BJ (cell line): Measurements from ENCODE around the gene CLEC16A. TPM values are rescaled to one million over a fixed set of nuclear protein-coding genes. Genes with fewer than 3 reads are reported as not detected.

Experiments
- CTCF ChIA-PET: fragments of 350-600 bp; formaldehyde crosslinking; extraction: SDS; loops from one replicate; lab custom pipeline; 2021; ENCODE audit warnings: antibody characterized with exemption, inconsistent platforms; lab: Yijun Ruan, JAX
- POLR2A ChIA-PET: fragments of 300-600 bp; sonication (Branson Sonifier 250); formaldehyde crosslinking; extraction: SDS; loops from one replicate; lab custom pipeline; 2021; ENCODE audit warnings: antibody characterized with exemption; lab: Charles Lee
- DNase-seq: peaks from one replicate; pipeline ENCODE4 v3.0.0-alpha.2; 2011; ENCODE audit warnings: low read depth
- H3K27me3 ChIP-seq: 2 replicates; pipeline ENCODE4 v1.6.0; 2011; ENCODE audit warnings: low read length; ENCODE audit not compliant: control insufficient read depth, insufficient read depth
- H3K36me3 ChIP-seq: 2 replicates; pipeline ENCODE4 v1.5.1; 2011; ENCODE audit warnings: low read length; ENCODE audit not compliant: control insufficient read depth, insufficient read depth
- H3K4me3 ChIP-seq: 2 replicates; pipeline ENCODE4 v1.5.1; 2011; ENCODE audit warnings: low read depth, mild to moderate bottlenecking, control low read depth, low read length
- polyA plus RNA-seq: library from polyadenylated mRNA; depleted of rRNA; stranded (reverse); fragments of >200 nt; gene quantifications from 2 replicates; pipeline ENCODE4 v1.2.3, GENCODE V29; 2011
- TF ChIP-seq, protein P1 (sequence below): IDR thresholded peaks from 2 replicates; pipeline ENCODE4 v1.5.1; 2011; ENCODE audit warnings: low read depth, mild to moderate bottlenecking, control low read depth, inconsistent platforms, low read length, moderate library complexity; ENCODE audit not compliant: insufficient read depth

The CLEC16A gene
- polyA plus RNA-seq, 1 experiment: 8.7 TPM

DNA sequence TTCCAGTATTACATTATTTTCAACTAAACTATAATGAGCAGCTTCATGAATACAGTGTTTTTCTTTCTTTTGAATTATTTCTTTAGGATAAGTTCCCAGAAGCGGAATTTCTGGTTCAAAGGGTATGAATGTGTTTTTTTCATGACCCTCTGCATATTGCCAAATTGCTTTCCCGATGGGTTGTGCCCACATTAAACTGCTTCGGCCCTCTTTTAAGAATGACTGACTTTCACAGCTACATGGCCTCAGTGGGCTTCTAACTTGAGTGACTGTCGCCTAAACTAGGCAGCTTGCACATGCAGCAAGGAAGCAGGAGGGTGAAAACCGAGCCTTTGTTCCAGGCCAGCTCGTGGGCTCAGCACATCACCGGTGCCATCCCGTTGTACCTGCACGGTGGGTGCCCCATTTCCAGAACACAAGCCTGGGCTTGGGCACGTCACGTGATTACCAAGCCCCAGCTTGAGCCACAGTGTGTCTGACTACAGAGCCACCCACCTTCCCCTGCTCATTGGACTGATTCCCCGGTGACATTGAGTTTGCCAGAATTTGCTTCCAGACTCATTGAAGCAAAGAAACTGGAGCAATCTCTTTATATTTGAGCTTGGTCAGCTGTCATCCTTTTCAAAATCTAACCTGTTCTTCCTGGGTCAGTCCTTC, 112.8 kb downstream of the CLEC16A start:
- Histone ChIP-seq H3K27me3 (no peaks in the 10 kb centered on the region), H3K36me3 (peaks cover 5% of the 10 kb centered on the region), H3K4me3 (no peak overlapping the region)
- CTCF ChIA-PET: interaction anchor here (1.4 kb wide), 1 partner anchor 198 kb away, joined by 3 read pairs; no protein-coding TSS in a partner anchor
- TF ChIP-seq, protein P1, sequence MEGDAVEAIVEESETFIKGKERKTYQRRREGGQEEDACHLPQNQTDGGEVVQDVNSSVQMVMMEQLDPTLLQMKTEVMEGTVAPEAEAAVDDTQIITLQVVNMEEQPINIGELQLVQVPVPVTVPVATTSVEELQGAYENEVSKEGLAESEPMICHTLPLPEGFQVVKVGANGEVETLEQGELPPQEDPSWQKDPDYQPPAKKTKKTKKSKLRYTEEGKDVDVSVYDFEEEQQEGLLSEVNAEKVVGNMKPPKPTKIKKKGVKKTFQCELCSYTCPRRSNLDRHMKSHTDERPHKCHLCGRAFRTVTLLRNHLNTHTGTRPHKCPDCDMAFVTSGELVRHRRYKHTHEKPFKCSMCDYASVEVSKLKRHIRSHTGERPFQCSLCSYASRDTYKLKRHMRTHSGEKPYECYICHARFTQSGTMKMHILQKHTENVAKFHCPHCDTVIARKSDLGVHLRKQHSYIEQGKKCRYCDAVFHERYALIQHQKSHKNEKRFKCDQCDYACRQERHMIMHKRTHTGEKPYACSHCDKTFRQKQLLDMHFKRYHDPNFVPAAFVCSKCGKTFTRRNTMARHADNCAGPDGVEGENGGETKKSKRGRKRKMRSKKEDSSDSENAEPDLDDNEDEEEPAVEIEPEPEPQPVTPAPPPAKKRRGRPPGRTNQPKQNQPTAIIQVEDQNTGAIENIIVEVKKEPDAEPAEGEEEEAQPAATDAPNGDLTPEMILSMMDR: no peak
- POLR2A ChIA-PET: no interaction called here
- DNase-seq: no peak

DNA sequence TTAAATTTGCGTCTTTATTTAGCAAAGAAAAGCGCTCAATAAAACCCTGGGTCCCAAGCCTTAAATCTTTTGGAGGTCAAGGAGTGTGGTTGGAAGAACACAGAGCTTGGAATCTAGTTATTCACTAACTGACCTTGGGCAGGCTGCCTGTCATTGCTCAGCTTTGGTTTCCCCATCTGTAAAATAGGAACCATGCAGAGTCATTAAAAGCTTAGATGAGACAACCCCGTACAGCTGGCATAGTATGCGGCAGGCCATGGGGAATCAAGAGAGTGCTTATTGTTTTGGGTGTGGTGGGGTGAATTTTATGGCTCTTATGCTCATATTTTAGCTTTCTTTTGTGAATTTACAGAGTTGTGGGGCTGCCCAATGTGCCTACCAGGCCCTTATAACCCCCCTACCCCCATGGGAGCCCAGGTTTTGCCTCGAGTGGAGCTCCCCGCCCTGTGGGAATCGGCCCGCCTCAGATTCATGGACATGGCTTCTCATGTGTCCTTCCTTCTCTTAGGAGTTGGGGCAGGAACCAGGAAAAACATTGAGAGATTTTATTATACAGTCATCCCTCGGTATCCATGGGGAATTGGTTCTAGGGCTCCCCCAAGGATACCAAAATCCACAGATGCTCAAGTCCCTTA, 113.5 kb downstream of the CLEC16A start:
- ChIA-PET POLR2A (no interaction called here), CTCF (interaction anchor here (0.6 to 1.4 kb wide), 2 partner anchors 34 to 198 kb away, joined by 3 read pairs; no protein-coding TSS in a partner anchor)
- Histone ChIP-seq H3K4me3 (no peak overlapping the region), H3K36me3 (peaks cover 1% of the 10 kb centered on the region), H3K27me3 (no peaks in the 10 kb centered on the region)
- TF ChIP-seq, protein P1: no peak
- no peak for DNase-seq

DNA sequence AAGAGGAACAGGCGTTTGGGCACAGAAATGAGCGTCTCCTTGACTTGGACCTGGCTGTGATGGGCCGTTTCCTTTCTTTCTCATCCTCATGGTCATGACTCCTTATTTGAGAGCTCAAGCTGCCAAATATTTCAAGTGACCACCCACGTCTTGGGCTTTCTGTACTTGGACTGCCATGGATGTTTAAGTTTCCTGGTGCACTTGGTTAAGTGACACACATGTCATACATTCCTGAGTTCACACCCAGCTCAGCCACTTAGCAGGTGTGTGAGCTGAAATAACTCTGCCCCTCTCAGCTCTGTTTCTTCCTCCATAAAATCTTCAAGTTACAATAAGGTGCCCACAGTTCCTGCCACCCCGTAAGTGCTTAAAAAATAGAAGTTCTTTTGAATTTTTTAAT, 114.5 kb downstream of the CLEC16A start:
- ChIA-PET POLR2A (no interaction called here), CTCF (interaction anchor here (0.7 kb wide), 1 partner anchor 10 kb away, joined by 9 read pairs; no protein-coding TSS in a partner anchor)
- DNase-seq: no peak
- H3K27me3 ChIP-seq: no peaks in the 10 kb centered on the region
- peaks cover 1% of the 10 kb centered on the region for H3K36me3 ChIP-seq
- TF ChIP-seq, protein P1: no peak
- no peak overlapping the region for H3K4me3 ChIP-seq

DNA sequence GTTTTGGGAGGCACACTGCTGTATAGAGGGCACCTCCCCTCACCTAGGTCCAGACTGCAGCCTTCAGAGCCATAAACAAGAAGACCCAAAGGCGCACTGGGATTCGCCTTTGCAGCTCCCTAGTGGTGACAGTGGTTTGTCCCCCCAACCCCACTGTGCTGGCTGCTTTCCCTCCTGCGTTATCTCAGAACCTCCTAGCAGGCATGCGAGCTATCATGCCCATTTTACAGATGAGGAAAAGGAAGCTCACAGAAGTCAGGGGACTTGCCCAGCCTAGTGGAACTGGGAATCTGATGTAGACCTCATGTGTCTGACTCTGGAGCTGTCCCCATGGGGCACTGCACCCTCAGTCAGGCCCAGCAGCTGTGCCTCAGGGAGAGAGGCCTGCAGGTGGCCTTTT, 115.2 kb downstream of the CLEC16A start:
- no peak for DNase-seq
- H3K27me3 ChIP-seq: no peaks in the 10 kb centered on the region
- no peak overlapping the region for H3K4me3 ChIP-seq
- TF ChIP-seq, protein P1: no peak
- CTCF ChIA-PET: interaction anchor here (0.7 to 1.0 kb wide), 2 partner anchors 10 to 96 kb away, joined by 3 to 9 read pairs; no protein-coding TSS in a partner anchor
- H3K36me3 ChIP-seq: peaks cover 1% of the 10 kb centered on the region
- POLR2A ChIA-PET: no interaction called here

DNA sequence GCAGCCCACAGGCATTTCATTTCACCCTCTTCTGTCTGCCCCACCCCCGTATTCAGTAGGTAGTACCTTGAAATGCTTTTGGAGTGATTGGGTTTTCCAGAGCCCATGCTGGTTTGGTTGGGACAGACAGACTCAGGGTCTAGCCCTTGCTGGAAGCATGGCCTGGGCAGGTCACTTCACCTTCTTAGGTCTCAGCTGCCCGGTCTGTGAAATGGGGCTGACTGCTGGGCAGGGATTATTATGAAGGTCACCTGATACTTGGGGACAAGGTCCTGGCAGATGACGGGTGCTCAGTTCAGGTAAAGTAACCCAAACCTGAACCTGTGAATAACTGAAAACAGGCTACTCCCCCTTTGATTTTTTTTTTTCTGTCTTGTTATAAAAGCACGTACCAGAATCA, 116.0 kb downstream of the CLEC16A start:
- H3K4me3 ChIP-seq: no peak overlapping the region
- no peak for DNase-seq
- ChIA-PET POLR2A (no interaction called here), CTCF (no interaction called here)
- no peaks in the 10 kb centered on the region for H3K27me3 ChIP-seq
- TF ChIP-seq, protein P1: no peak
- peaks cover 1% of the 10 kb centered on the region for H3K36me3 ChIP-seq
